GM18867 (cell line): ENCODE measurements around the gene TXNDC15.
"Not testable (repeated sequence)": the region's sequence is repeated elsewhere in the genome, so short reads cannot be mapped to it uniquely, and the experiment has no call there.

ENCODE experiments used
- ATAC-seq: cut with Tn5 transposase; IDR thresholded peaks from one replicate; pipeline ENCODE4 v1.9.1; 2021; ENCODE audit warnings: mild to moderate bottlenecking, moderate library complexity; ENCODE audit not compliant: unreplicated experiment

Gene TXNDC15

GRCh38 chr5:134873987-134874830, at the start of gene TXNDC15:
Gene TXNDC15, plus strand, starts transcription at chr5:134874371. Its CDS starts 57 bp downstream, at chr5:134874428.
- ATAC-seq, result peak; percentile 81

GRCh38 chr5:134824681-134825080, 49.5 kb upstream of the TXNDC15 start:
- ATAC-seq, result no peak

- ATAC-seq, result no peak
These were observed 49.0 kb upstream of the TXNDC15 start for GRCh38 chr5:134825212-134825611.

DNA sequence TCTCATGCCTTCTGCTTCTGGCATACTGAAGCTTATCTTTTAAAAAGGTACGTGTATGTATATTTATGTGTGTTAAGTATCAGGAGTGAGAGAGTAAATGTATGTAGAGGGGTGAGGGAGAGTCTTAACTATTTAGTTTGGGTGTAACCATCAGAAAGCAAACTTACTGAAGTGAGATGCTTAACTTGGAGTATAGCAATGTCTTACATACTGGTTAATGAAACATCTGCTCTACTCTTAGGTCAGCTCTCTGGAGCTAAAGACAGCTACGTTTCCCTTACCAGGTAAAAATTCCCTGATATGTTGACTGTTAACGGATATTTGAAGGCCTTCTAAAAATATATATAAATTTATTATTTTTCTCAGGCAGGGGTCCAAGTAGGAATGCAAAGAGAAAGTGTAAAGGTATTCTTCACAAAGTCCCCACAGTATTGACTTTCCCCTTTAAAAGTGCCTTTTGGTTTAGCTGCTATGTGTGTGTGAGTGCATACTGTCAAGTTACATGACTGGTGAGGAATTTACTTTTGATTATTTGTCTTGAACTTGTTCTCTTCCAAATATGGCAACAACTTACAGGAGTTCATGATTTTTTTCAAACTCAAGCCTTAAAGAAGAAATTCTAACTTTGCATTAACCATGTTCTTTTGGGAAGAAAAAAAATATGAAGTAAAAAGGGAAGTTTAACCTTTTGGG, 40.7 kb upstream of the TXNDC15 start:
- ATAC-seq, result no peak

GRCh38 chr5:134835623-134836022, 38.5 kb upstream of the TXNDC15 start:
- ATAC-seq, result no peak

GRCh38 chr5:134837530-134838181, 36.5 kb upstream of the TXNDC15 start:
- no peak for ATAC-seq

- ATAC-seq, result not testable (repeated sequence)
These were observed 35.8 kb upstream of the TXNDC15 start for GRCh38 chr5:134838361-134838760.

- no peak for ATAC-seq
These were observed 33.4 kb upstream of the TXNDC15 start for GRCh38 chr5:134840811-134841210.

DNA sequence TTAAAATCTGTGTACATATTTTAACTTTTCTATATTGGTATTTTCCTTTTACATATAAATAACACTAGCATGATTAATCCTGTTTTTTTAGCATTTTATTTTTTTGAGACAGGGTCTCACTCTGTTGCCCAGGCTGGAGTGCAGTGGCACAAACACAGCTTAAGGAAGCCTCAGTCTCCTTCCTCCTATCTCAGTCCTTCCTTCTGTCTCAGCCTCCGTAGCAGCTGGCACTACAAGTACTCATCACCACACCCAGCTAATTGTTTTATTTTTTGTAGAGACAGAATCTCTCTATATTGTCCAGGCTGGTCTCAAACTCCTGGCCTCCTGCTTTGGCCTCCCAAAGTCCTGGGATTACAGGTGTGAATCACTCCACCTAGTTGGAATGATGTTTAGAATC, 29.9 kb upstream of the TXNDC15 start:
- no peak for ATAC-seq

DNA sequence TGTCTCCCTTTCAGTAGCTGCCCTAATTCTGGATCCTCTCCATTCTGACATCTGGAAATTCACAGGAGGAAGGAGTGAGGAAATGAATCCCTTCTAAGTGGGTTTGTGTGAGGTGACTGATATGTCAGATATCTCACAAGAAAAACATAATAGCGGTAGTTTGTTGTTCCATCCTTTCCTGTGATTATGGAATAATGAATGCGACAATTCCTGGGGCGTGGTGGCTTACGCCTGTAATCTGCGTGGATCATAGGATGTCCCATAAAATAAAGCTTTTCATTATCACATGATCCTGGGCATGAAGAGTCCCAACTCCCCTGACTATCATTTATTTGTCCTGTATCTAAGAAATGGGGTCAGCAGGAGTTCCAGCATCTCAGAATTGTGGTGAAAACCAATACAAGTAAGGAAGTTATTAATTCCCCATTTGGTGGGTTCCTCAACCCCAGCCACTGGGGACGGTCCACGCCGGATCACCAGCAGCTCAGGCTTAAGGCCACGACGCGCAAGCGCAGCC, 28.8 kb upstream of the TXNDC15 start:
- ATAC-seq, result no peak

GRCh38 chr5:134845852-134846640, 28.1 kb upstream of the TXNDC15 start, which contains the start of gene C5orf24:
Gene C5orf24, plus strand, starts transcription at chr5:134845968. Its CDS starts 8,933 bp downstream, at chr5:134854901.
- peak; percentile 94 for ATAC-seq

- ATAC-seq, result peak; percentile 7
These were observed 27.6 kb upstream of the TXNDC15 start for GRCh38 chr5:134846641-134846960.

DNA sequence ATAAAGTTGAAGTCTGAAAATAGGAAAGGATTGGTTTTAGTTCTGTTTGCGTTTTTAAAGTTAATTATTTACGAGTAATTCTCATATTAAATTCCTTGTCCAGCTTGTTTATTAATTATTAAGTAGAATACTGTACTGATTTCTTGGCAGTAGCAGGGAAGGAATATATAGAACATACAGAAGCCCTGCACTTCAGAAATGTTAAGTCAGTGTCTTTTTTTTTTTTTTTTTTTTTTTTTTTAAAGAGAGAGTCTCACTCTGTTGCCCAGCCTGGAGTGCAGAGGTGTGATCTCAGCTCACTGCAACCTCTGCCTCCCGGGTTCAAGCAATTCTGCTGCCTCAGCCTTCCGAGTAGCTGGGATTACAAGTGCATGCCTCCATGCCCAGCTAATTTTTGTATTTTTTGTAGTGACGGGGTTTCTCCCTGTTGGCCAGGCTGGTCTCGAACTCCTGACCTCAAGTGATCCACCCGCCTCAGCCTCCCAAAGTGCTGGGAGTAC, 24.7 kb upstream of the TXNDC15 start:
- not testable (repeated sequence) for ATAC-seq

GRCh38 chr5:134851307-134851923, 22.8 kb upstream of the TXNDC15 start:
- no peak for ATAC-seq

GRCh38 chr5:134856465-134856864, 17.7 kb upstream of the TXNDC15 start:
- ATAC-seq, result not testable (repeated sequence)

GRCh38 chr5:134857401-134857800, 16.8 kb upstream of the TXNDC15 start:
- no peak for ATAC-seq

DNA sequence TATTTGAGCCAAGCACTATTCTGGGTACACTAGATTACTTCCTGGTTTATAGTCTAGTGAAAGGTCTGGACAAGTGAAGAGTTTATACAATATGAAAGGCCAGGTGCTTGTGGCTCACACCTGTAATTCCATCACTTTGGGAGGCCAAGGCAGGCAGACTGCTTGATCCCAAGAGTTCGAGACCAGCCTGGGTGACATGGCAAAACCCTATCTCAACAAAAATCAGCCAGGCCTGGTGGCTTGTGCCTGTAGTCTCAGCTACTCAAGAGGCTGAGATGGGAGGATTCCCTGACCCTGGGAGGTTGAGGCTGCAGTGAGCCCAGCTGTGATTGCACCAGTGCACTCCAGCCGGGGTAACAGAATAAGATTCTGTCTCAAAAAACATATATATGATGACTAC, 9.5 kb upstream of the TXNDC15 start:
- ATAC-seq, result no peak

- ATAC-seq, result no peak
These were observed 677 bp upstream of the TXNDC15 start for GRCh38 chr5:134873494-134873893.

DNA sequence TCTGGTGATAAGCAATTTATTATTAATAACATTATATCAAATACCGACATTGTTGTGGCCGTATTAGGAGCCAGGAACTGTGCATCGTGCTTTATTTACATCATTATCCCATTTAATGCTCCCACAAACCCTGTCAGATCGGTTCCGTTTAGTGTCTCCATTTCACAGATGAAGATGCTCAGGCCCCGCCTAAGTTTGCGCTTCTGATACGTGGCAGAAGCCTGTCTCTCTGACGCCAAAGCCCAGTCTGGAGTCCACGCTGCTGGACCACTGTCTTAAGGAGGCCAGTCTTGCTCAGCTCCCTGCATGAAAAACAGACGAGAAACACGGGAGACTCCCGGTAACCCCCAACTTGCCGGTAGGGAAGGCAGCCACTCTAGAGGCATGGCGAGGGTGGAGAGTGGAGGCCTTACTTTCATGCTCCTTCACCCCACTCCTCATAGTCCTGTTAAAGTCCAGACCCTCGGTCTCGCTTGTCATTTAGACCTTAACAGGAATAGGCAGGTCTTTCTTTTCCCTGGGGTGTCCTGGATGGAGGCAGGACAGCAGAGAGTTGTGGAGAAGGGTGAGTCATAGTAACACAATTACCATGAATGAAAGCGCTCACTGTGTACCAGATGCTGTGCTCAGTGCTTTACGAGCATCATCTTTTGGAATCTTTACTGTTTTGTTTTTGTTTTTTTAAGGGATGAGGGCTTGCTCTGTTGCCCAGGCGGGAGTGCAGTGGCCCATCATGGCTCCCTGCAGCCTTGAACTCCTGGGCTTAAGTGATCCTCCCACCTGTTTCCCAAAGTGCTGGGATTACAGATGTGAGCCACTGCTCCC, 872 bp downstream of the TXNDC15 start:
- ATAC-seq, result peak; percentile 38
